ENCODE results near the gene GTF2H1. TPM values are rescaled to one million over a fixed set of nuclear protein-coding genes. Genes with fewer than 3 reads are reported as not detected.

GTF2H1 gene
- total and polyA plus RNA-seq, 3 donors from 2014 or later = 79.2 to 111 (median 103) TPM

DNA sequence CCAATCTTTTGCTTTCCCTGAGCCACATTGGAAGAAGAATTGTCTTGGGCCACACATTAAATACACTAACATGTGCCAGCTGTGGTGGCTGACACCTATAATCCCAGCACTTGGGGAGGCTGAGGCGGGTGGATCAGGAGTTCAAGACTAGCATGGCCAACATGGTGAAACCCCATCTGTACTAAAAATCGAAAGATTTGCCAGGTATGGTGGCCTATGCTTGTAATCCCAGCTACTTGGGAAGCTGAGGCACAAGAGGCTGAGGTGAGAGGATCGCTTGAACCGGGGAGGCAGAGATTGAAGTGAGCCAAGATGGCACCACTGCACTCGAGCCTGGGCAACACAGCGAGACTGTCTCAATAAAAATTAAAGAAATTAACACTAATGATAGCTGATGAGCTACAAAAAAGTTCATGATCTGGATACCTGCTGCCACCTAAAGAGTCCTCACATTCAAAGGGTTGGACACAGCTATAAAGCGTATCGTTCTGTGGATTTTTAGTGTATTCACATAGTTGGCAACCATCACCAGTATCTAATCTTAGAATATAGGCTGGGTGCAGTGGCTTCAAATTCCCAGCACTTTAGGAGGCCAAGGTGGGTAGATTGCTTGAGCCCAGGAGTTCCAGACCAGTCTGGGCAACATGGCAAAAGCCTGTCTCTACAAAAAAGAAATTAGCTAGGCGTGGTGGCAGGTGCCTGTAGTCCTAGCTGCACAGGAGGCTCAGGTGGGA is 86.4 kb downstream of the GTF2H1 start:
- DNase-seq = no peak
- 89 to 91% methylated on average over 9 of the region's 9 CpGs for WGBS, 2 donors
- no peaks in the 10 kb centered on the region for H3K36me3 ChIP-seq (ENCODE audit: low read depth, missing control alignments)
- H3K27me3 ChIP-seq = no peaks in the 10 kb centered on the region
- no peaks in the 10 kb centered on the region for H3K9me3 ChIP-seq
- TF ChIP-seq, protein P1, sequence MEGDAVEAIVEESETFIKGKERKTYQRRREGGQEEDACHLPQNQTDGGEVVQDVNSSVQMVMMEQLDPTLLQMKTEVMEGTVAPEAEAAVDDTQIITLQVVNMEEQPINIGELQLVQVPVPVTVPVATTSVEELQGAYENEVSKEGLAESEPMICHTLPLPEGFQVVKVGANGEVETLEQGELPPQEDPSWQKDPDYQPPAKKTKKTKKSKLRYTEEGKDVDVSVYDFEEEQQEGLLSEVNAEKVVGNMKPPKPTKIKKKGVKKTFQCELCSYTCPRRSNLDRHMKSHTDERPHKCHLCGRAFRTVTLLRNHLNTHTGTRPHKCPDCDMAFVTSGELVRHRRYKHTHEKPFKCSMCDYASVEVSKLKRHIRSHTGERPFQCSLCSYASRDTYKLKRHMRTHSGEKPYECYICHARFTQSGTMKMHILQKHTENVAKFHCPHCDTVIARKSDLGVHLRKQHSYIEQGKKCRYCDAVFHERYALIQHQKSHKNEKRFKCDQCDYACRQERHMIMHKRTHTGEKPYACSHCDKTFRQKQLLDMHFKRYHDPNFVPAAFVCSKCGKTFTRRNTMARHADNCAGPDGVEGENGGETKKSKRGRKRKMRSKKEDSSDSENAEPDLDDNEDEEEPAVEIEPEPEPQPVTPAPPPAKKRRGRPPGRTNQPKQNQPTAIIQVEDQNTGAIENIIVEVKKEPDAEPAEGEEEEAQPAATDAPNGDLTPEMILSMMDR (IDR thresholded peaks at IDR 0.05) = no peak
- no peak for TF ChIP-seq POLR2A (IDR thresholded peaks at IDR 0.05)
- H3K27ac ChIP-seq = no peak overlapping the region
- no peaks in the 10 kb centered on the region for H3K4me1 ChIP-seq
- intact Hi-C loops (cut with DNase I; ENCODE audit: low total_unique reads) = no loop called here
- no peak overlapping the region for H3K4me3 ChIP-seq

DNA sequence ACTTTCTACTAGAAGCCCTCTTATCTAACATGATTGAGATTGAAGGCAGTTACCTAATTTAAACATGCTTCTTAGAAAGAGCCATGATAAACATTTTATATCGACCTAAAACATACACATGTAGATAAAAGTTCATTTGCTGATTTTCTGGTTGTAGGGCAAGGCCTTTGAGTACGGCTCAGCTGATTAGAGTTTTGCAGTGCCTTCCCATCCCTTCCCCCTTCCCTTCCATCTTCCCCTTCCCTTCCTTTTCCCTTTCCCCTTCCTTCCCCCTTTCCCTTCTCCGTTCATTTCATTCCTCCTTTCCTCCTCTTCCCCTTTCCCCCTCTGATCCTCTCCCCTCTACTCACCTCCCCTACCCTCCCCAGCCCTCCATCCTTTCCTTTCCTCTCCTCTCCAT is 94.1 kb downstream of the GTF2H1 start:
- Histone ChIP-seq H3K27ac (no peak overlapping the region), H3K9me3 (no peaks in the 10 kb centered on the region), H3K27me3 (no peaks in the 10 kb centered on the region), H3K36me3 (ENCODE audit: low read depth, missing control alignments) (no peaks in the 10 kb centered on the region), H3K4me1 (no peaks in the 10 kb centered on the region), H3K4me3 (no peak overlapping the region)
- 78 to 87% methylated on average over 3 of the region's 3 CpGs for WGBS, 2 donors
- no peak for TF ChIP-seq POLR2A (IDR thresholded peaks at IDR 0.05)
- TF ChIP-seq, protein P1 (IDR thresholded peaks at IDR 0.05) = no peak
- intact Hi-C loops (cut with DNase I; ENCODE audit: low total_unique reads) = no loop called here
- DNase-seq = no peak

Small RNA genes lying within 50 kb of the gene (microRNA-seq; reads per million reads assigned to microRNA genes)
- gene MIR3159 (ENCODE audit: borderline number of aligned reads in 2 of 2, borderline replicate concordance in 1 of 2) = 0 to 0.70 reads per million in 2 donors

Small RNA genes lying within 50 kb of the gene (small RNA-seq; reads per million reads assigned to genes)
- 0.09 to 0.18 reads per million in 2 donors for gene MIR3159

Other genes with a start within 250 kb of the GTF2H1 start
- 10 to 100 TPM; 21.8 to 29.8 TPM for gene SAAL1, start 216.5 kb upstream of the GTF2H1 start, total RNA-seq
- 29.0 TPM for gene SAAL1, start 216.5 kb upstream of the GTF2H1 start, polyA plus RNA-seq (ENCODE audit: insufficient read depth, low read depth, low replicate concordance)
- gene MRGPRX3, start 190.0 kb upstream of the GTF2H1 start, total RNA-seq = not detected
- gene MRGPRX3, start 190.0 kb upstream of the GTF2H1 start, polyA plus RNA-seq (ENCODE audit: insufficient read depth, low read depth, low replicate concordance) = not detected
- not detected for gene MRGPRX4, start 149.7 kb upstream of the GTF2H1 start, total RNA-seq
- gene MRGPRX4, start 149.7 kb upstream of the GTF2H1 start, polyA plus RNA-seq (ENCODE audit: insufficient read depth, low read depth, low replicate concordance) = not detected
- not detected for gene SAA4, start 85.8 kb upstream of the GTF2H1 start, total RNA-seq
- 0.84 TPM for gene SAA4, start 85.8 kb upstream of the GTF2H1 start, polyA plus RNA-seq (ENCODE audit: insufficient read depth, low read depth, low replicate concordance)
- gene SAA2, start 73.9 kb upstream of the GTF2H1 start, total RNA-seq = 1 to 10 TPM; 1.7 to 2.4 TPM
- gene SAA2, start 73.9 kb upstream of the GTF2H1 start, polyA plus RNA-seq (ENCODE audit: insufficient read depth, low read depth, low replicate concordance) = 2.1 TPM
- not detected for gene SAA1, start 56.3 kb upstream of the GTF2H1 start, total RNA-seq
- 6.2 TPM for gene SAA1, start 56.3 kb upstream of the GTF2H1 start, polyA plus RNA-seq (ENCODE audit: insufficient read depth, low read depth, low replicate concordance)
- gene HPS5, start 427 bp upstream of the GTF2H1 start, total RNA-seq = 100 to 1,000 TPM in 1 of 2 donors, 10 to 100 TPM in 1; 97.7 to 111 TPM
- gene HPS5, start 427 bp upstream of the GTF2H1 start, polyA plus RNA-seq (ENCODE audit: insufficient read depth, low read depth, low replicate concordance) = 44.0 TPM
- 100 to 1,000 TPM; 155 to 174 TPM for gene LDHA, start 72.0 kb downstream of the GTF2H1 start, total RNA-seq
- 353 TPM for gene LDHA, start 72.0 kb downstream of the GTF2H1 start, polyA plus RNA-seq (ENCODE audit: insufficient read depth, low read depth, low replicate concordance)
- gene LDHC, start 89.8 kb downstream of the GTF2H1 start, total RNA-seq = 100 to 1,000 TPM; 115 to 135 TPM
- 815 TPM for gene LDHC, start 89.8 kb downstream of the GTF2H1 start, polyA plus RNA-seq (ENCODE audit: insufficient read depth, low read depth, low replicate concordance)
- 1 to 10 TPM; 2.4 to 4.7 TPM for gene LDHAL6A, start 133.3 kb downstream of the GTF2H1 start, total RNA-seq
- 13.0 TPM for gene LDHAL6A, start 133.3 kb downstream of the GTF2H1 start, polyA plus RNA-seq (ENCODE audit: insufficient read depth, low read depth, low replicate concordance)
- 10 to 100 TPM; 92.6 to 95.1 TPM for gene TSG101, start 204.4 kb downstream of the GTF2H1 start, total RNA-seq
- gene TSG101, start 204.4 kb downstream of the GTF2H1 start, polyA plus RNA-seq (ENCODE audit: insufficient read depth, low read depth, low replicate concordance) = 161 TPM

Measured in testis (tissue), 3 donors.